ENCODE results near the gene SIL1.
"Not testable (repeated sequence)": the region's sequence is repeated elsewhere in the genome, so short reads cannot be mapped to it uniquely, and the experiment has no call there.

SIL1 gene

GRCh38 chr5:139174382-139174781 is 23.8 kb downstream of the SIL1 start:
- H3K9me3 ChIP-seq (ENCODE audit: control insufficient read depth, insufficient read depth, low read length); H3K27me3 ChIP-seq (ENCODE audit: control insufficient read depth, insufficient read depth, low read length); H3K4me3 ChIP-seq (ENCODE audit: low read depth, low read length); H3K9ac ChIP-seq (ENCODE audit: low read depth, low read length); H3K4me1 ChIP-seq (ENCODE audit: control insufficient read depth, insufficient read depth, low read length); H3K27ac ChIP-seq (ENCODE audit: low read depth, low read length); H3K36me3 ChIP-seq (ENCODE audit: control insufficient read depth, insufficient read depth, low read length): not testable (repeated sequence)

GRCh38 chr5:139171779-139172404 is 26.3 kb downstream of the SIL1 start:
- Histone ChIP-seq H3K4me1 (ENCODE audit: control insufficient read depth, insufficient read depth, low read length) (peaks cover 4% of the 10 kb centered on the region; the same call in 1 of the 2 replicates), H3K9ac (ENCODE audit: low read depth, low read length) (no peak overlapping the region), H3K27ac (ENCODE audit: low read depth, low read length) (no peak overlapping the region), H3K36me3 (ENCODE audit: control insufficient read depth, insufficient read depth, low read length) (no peaks in the 10 kb centered on the region), H3K27me3 (ENCODE audit: control insufficient read depth, insufficient read depth, low read length) (no peaks in the 10 kb centered on the region), H3K9me3 (ENCODE audit: control insufficient read depth, insufficient read depth, low read length) (peaks cover 6% of the 10 kb centered on the region; the same call in 1 of the 2 replicates), H3K4me3 (ENCODE audit: low read depth, low read length) (no peak overlapping the region)

- H3K4me1 ChIP-seq (ENCODE audit: control insufficient read depth, insufficient read depth, low read length): peaks cover 4% of the 10 kb centered on the region; the same call in 1 of the 2 replicates
- H3K27ac ChIP-seq (ENCODE audit: low read depth, low read length): no peak overlapping the region
- H3K9ac ChIP-seq (ENCODE audit: low read depth, low read length): no peak overlapping the region
- peaks cover 6% of the 10 kb centered on the region; the same call in 1 of the 2 replicates for H3K9me3 ChIP-seq (ENCODE audit: control insufficient read depth, insufficient read depth, low read length)
- no peaks in the 10 kb centered on the region for H3K36me3 ChIP-seq (ENCODE audit: control insufficient read depth, insufficient read depth, low read length)
- H3K4me3 ChIP-seq (ENCODE audit: low read depth, low read length): no peak overlapping the region
- H3K27me3 ChIP-seq (ENCODE audit: control insufficient read depth, insufficient read depth, low read length): no peaks in the 10 kb centered on the region
Measured at GRCh38 chr5:139167952-139168720, 30.0 kb downstream of the SIL1 start.

- H3K4me1 ChIP-seq (ENCODE audit: control insufficient read depth, insufficient read depth, low read length): peaks cover 9% of the 10 kb centered on the region
- no peak overlapping the region for H3K27ac ChIP-seq (ENCODE audit: low read depth, low read length)
- H3K9ac ChIP-seq (ENCODE audit: low read depth, low read length): no peak overlapping the region
- no peaks in the 10 kb centered on the region for H3K27me3 ChIP-seq (ENCODE audit: control insufficient read depth, insufficient read depth, low read length)
- H3K4me3 ChIP-seq (ENCODE audit: low read depth, low read length): no peak overlapping the region
- peaks cover 6% of the 10 kb centered on the region; the same call in 1 of the 2 replicates for H3K9me3 ChIP-seq (ENCODE audit: control insufficient read depth, insufficient read depth, low read length)
- no peaks in the 10 kb centered on the region for H3K36me3 ChIP-seq (ENCODE audit: control insufficient read depth, insufficient read depth, low read length)
Measured at GRCh38 chr5:139167533-139167932, 30.6 kb downstream of the SIL1 start.

GRCh38 chr5:139167063-139167462 is 31.1 kb downstream of the SIL1 start:
- H3K4me3 ChIP-seq (ENCODE audit: low read depth, low read length): no peak overlapping the region
- H3K36me3 ChIP-seq (ENCODE audit: control insufficient read depth, insufficient read depth, low read length): no peaks in the 10 kb centered on the region
- no peak overlapping the region for H3K27ac ChIP-seq (ENCODE audit: low read depth, low read length)

GRCh38 chr5:139164897-139165296 is 33.3 kb downstream of the SIL1 start:
- not testable (repeated sequence) for H3K9ac ChIP-seq (ENCODE audit: low read depth, low read length); H3K27ac ChIP-seq (ENCODE audit: low read depth, low read length); H3K4me3 ChIP-seq (ENCODE audit: low read depth, low read length); H3K27me3 ChIP-seq (ENCODE audit: control insufficient read depth, insufficient read depth, low read length); H3K9me3 ChIP-seq (ENCODE audit: control insufficient read depth, insufficient read depth, low read length); H3K36me3 ChIP-seq (ENCODE audit: control insufficient read depth, insufficient read depth, low read length)
- peaks cover 20% of the 10 kb centered on the region for H3K4me1 ChIP-seq (ENCODE audit: control insufficient read depth, insufficient read depth, low read length)

More at GRCh38 chr5:139167063-139167462, 31.1 kb downstream of the SIL1 start:
- no peak overlapping the region for H3K9ac ChIP-seq (ENCODE audit: low read depth, low read length)
- H3K9me3 ChIP-seq (ENCODE audit: control insufficient read depth, insufficient read depth, low read length): peaks cover 5% of the 10 kb centered on the region; the same call in 1 of the 2 replicates
- H3K27me3 ChIP-seq (ENCODE audit: control insufficient read depth, insufficient read depth, low read length): no peaks in the 10 kb centered on the region
- peaks cover 14% of the 10 kb centered on the region for H3K4me1 ChIP-seq (ENCODE audit: control insufficient read depth, insufficient read depth, low read length)

- Histone ChIP-seq H3K27me3 (ENCODE audit: control insufficient read depth, insufficient read depth, low read length) (no peaks in the 10 kb centered on the region), H3K36me3 (ENCODE audit: control insufficient read depth, insufficient read depth, low read length) (no peaks in the 10 kb centered on the region), H3K9ac (ENCODE audit: low read depth, low read length) (no peak overlapping the region), H3K27ac (ENCODE audit: low read depth, low read length) (no peak overlapping the region), H3K4me1 (ENCODE audit: control insufficient read depth, insufficient read depth, low read length) (peaks cover 25% of the 10 kb centered on the region), H3K4me3 (ENCODE audit: low read depth, low read length) (no peak overlapping the region), H3K9me3 (ENCODE audit: control insufficient read depth, insufficient read depth, low read length) (no peaks in the 10 kb centered on the region)
Measured at GRCh38 chr5:139164020-139164419, 34.1 kb downstream of the SIL1 start.

GRCh38 chr5:139162448-139162847 is 35.7 kb downstream of the SIL1 start:
- Histone ChIP-seq H3K36me3 (ENCODE audit: control insufficient read depth, insufficient read depth, low read length) (no peaks in the 10 kb centered on the region), H3K9me3 (ENCODE audit: control insufficient read depth, insufficient read depth, low read length) (no peaks in the 10 kb centered on the region), H3K4me3 (ENCODE audit: low read depth, low read length) (no peak overlapping the region), H3K27me3 (ENCODE audit: control insufficient read depth, insufficient read depth, low read length) (no peaks in the 10 kb centered on the region), H3K4me1 (ENCODE audit: control insufficient read depth, insufficient read depth, low read length) (peaks cover 23% of the 10 kb centered on the region), H3K9ac (ENCODE audit: low read depth, low read length) (no peak overlapping the region), H3K27ac (ENCODE audit: low read depth, low read length) (no peak overlapping the region)

- Histone ChIP-seq H3K27me3 (ENCODE audit: control insufficient read depth, insufficient read depth, low read length) (no peaks in the 10 kb centered on the region), H3K36me3 (ENCODE audit: control insufficient read depth, insufficient read depth, low read length) (no peaks in the 10 kb centered on the region), H3K4me1 (ENCODE audit: control insufficient read depth, insufficient read depth, low read length) (peaks cover 23% of the 10 kb centered on the region), H3K4me3 (ENCODE audit: low read depth, low read length) (no peak overlapping the region), H3K27ac (ENCODE audit: low read depth, low read length) (no peak overlapping the region), H3K9me3 (ENCODE audit: control insufficient read depth, insufficient read depth, low read length) (no peaks in the 10 kb centered on the region), H3K9ac (ENCODE audit: low read depth, low read length) (no peak overlapping the region)
Measured at GRCh38 chr5:139158791-139159190, 39.4 kb downstream of the SIL1 start.

- Histone ChIP-seq H3K27me3 (ENCODE audit: control insufficient read depth, insufficient read depth, low read length) (no peaks in the 10 kb centered on the region), H3K4me3 (ENCODE audit: low read depth, low read length) (no peak overlapping the region), H3K4me1 (ENCODE audit: control insufficient read depth, insufficient read depth, low read length) (peaks cover 18% of the 10 kb centered on the region), H3K9me3 (ENCODE audit: control insufficient read depth, insufficient read depth, low read length) (no peaks in the 10 kb centered on the region), H3K27ac (ENCODE audit: low read depth, low read length) (no peak overlapping the region), H3K36me3 (ENCODE audit: control insufficient read depth, insufficient read depth, low read length) (no peaks in the 10 kb centered on the region), H3K9ac (ENCODE audit: low read depth, low read length) (no peak overlapping the region)
Measured at GRCh38 chr5:139157556-139157955, 40.6 kb downstream of the SIL1 start.

GRCh38 chr5:139156814-139157213 is 41.4 kb downstream of the SIL1 start:
- Histone ChIP-seq H3K9me3 (ENCODE audit: control insufficient read depth, insufficient read depth, low read length) (no peaks in the 10 kb centered on the region), H3K27me3 (ENCODE audit: control insufficient read depth, insufficient read depth, low read length) (no peaks in the 10 kb centered on the region), H3K27ac (ENCODE audit: low read depth, low read length) (no peak overlapping the region), H3K4me3 (ENCODE audit: low read depth, low read length) (no peak overlapping the region), H3K9ac (ENCODE audit: low read depth, low read length) (no peak overlapping the region), H3K4me1 (ENCODE audit: control insufficient read depth, insufficient read depth, low read length) (peaks cover 12% of the 10 kb centered on the region), H3K36me3 (ENCODE audit: control insufficient read depth, insufficient read depth, low read length) (no peaks in the 10 kb centered on the region)

All from HUES48 (cell line).